Left renal cortex interstitium (tissue), 4 donors: ENCODE data around the gene CCSER1. TPM values are rescaled to one million over a fixed set of nuclear protein-coding genes. Genes with fewer than 3 reads are reported as not detected.
"Not testable (repeated sequence)": the region's sequence is repeated elsewhere in the genome, so short reads cannot be mapped to it uniquely, and the experiment has no call there.

Source experiments
- DNase-seq, 4 donors: peaks; one replicate each; pipeline ENCODE4 v3.0.0-alpha.2; 2013; ENCODE audit warnings: low read depth in 4 of 4, low spot score in 2 of 4, missing footprints in 1 of 4
- polyA plus RNA-seq, 4 donors: library from polyadenylated mRNA; unstranded; fragments of 120-200 nt; gene quantifications; one replicate each; pipeline ENCODE4 v1.2.1, GENCODE V29; 2013; ENCODE audit not compliant: insufficient read length in 4 of 4

The CCSER1 gene
- polyA plus RNA-seq, 4 donors = 15.9 to 24.0 (median 18.5) TPM

DNA sequence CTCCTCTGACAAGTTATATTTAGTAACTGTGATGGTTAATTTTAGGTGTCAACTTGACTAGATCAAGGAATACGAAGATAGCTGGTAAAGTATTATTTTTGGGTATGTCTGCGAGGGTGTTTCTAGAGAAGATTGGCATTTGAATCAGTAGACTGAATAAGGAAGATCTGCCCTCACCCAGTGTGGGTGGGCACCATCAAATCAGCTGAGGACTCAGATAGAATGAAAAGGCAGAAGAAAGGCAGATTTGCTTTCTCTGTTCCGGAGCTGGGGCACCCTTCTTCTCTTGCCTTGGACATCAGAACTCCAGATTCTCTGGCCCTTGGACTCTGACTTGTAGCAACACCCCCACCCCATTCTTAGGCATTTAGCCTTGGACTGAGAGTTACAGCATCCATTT is 981.6 kb downstream of the CCSER1 start:
- DNase-seq = no peak

DNA sequence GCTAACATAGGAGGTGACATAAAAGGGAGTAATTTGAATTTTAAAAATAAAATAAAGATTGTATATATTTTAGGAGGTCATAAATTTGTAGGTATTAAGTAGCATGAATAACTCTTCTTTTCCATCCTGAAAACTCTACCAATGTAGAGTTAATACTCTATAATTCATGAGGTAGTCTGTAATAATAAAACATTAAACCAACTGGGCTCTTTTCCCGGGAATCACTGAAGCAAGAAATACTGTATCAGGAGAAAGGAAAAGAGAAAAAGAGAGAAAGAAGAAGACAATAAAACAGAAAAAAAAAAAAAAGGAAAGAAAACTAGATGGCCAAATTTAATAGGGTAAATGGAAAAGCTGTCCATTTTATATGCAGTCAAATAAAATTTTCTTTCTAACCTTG is 984.4 kb downstream of the CCSER1 start:
- DNase-seq = no peak

DNA sequence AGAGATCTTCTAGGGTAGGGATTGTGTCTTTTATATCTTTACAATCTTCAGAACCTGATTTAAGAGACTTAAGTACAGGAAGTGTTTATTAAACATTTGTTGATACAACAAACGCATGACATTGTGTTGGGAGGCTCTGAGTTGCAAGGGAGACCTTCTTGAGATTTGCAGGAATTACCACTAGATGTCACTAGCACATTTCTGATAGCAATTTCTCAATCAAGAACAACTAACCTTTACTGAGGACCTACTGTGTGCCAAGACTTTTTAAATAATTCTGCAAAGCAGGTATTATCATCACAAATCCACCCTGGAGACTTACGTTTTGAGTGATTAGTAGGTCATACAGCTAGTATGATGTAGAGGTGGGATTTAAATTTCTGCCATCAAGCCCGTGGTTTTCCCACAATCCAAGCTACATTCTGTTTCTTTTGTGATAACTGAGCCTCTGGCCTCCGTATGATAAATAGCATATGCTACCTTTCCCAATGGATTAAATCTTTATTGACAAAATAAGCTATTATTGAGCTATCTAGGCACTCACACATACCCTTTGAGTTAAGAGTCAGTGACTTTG is 986.0 kb downstream of the CCSER1 start:
- DNase-seq = no peak

GRCh38 chr4:91114386-91114785 is 987.2 kb downstream of the CCSER1 start:
- DNase-seq = no peak

DNA sequence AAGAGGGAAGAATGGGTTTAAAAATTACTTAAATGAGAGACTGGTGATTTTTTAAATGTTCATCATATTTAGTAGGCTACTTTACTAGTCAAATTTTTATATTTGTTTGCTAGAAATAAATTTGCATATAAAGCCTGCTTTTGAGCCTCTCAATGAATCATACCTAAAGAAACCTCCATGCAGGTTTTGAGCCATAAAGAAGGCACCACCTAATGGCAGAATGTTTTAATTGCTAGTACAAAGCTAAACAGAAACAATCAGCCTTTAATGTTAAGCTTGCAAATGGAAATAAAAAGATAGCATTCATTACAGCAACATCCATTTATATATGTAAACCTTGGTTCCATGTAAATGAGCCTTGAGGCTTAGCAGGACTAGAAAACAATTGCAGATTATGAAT is 989.7 kb downstream of the CCSER1 start:
- no peak for DNase-seq

GRCh38 chr4:91118597-91118996 is 991.4 kb downstream of the CCSER1 start:
- no peak for DNase-seq

GRCh38 chr4:91123742-91124141 is 996.5 kb downstream of the CCSER1 start:
- no peak for DNase-seq

DNA sequence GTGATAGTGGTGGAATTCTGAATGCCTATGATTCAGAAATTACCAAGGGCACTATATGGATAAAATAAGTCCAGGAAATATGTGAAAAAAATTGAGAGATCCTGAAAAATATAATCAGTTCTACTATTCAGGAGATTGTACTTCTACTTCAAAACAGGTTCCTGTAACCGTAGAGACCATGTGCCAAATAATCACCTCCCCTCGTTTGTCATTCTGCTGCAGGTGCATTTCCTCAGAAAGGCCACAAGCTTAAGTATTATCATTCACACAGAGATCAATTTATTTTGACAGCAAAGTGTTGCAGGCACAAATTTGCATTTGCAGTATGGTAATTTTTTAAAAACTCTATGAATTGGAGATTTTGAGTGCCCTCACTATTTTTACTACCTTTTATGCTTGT is 1000.0 kb downstream of the CCSER1 start:
- DNase-seq = no peak

DNA sequence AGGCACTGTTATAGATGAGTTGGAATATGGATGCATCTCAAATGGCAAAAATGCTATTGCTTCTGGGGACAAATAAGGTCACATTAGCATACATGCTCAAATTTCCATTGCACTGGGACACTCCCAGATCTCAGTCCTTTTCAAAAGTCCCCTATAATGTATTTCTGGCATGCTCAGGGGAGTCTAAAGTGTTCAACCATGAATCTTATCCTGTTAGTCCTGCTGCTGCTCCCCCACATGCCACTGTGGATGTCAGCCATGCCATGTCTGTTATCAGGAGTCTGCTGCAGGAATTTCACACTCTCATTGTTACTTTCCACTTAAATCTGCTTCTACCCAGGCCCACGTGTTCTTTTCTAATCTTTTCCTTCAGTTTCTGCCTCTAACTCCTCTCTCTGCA is 1000.6 kb downstream of the CCSER1 start:
- DNase-seq = no peak

- DNase-seq = no peak
Observed at GRCh38 chr4:91128519-91128918, 1001.3 kb downstream of the CCSER1 start.

DNA sequence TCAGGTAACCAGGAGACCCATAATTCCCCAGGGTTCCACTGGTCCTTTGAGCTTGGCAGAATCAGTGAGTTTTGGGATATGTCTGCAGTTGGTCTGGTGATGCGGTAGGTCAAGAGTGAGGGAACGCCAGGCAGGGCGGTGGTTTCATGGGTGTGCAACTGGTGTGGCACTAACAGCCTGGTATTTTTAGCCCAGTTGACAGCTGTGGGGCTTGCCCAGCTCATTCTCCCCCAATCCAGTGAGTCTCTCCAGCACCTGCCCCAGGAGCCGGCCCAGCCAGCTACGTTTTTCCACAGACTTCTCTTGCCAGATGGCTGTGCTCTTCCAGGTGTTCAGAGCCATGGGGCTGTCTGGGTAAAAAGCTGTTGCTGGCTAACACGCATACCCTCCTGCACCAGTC is 1019.9 kb downstream of the CCSER1 start:
- no peak for DNase-seq

- not testable (repeated sequence) for DNase-seq
Observed at GRCh38 chr4:91154041-91154440, 1026.8 kb downstream of the CCSER1 start.

DNA sequence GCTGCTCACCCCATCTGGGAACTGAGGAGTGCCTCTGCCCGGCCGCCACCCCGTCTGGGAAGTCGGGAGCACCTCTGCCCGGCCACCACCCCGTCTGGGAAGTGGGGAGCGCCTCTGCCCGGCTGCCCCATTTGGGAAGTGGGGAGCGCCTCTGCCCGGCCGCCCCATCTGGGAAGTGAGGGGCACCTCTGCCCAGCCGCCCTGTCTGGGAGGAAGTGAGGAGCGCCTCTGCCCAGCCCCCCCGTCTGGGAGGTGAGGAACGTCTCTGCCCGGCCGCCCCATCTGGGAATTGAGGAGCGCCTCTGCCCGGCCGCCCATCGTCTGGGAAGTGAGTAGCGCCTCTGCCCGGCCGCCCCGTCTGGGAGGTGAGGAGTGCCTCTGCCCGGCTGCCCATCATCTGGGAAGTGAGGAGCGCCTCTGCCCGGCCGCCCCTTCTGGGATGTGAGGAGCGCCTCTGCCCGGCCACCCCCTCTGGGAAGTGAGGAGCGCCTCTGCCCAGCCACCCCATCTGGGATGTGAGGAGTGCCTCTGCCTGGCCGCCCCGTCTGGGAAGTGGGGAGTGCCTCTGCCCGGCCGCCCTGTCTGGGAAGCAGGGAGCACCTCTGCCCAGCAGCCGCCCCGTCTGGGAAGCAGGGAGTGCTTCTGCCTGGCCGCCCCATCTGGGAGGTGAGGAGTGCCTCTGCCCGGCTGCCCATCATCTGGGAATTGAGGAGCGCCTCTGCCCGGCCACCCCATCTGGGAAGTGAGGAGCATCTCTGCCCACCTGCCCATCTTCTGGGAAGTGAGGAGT is 1040.9 kb downstream of the CCSER1 start:
- not testable (repeated sequence) for DNase-seq

DNA sequence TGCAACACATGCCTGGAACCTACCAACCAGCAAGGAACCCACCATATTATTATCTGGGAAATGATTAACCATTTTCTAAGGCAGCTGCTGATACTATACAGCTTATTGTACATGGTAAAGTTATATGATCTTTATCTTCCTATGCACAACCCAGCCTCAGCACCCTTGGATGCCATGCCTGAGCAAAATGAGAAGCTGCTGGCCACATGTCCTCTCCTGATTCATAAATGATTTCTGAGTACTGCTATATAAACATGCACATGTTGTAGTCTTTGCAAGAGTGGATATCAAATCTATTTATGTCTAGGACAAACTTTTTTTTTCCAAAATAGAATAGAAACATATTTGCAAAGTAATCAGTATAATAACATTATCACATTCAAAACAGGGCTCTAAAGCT is 1043.6 kb downstream of the CCSER1 start:
- DNase-seq = no peak

DNA sequence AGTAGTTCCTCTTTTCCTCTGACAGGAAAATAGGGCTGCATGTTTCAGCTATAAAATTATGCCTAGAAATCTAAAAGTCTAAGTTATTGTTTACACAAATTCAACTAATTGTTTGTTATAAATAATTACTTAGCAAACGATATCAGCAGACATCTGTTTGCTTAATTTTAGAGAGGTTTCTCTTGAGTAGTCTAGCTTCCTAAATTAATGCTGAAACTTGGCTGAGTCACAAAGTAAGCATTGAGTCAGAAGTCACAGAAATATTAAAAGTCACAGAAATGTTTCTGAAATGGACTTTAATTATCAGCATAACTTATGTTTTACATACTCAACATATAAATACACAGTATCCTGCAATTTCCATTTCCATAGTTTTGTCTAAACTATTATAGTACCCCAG is 1044.0 kb downstream of the CCSER1 start:
- peak in 1 of 4 donors; percentile 3 for DNase-seq

DNA sequence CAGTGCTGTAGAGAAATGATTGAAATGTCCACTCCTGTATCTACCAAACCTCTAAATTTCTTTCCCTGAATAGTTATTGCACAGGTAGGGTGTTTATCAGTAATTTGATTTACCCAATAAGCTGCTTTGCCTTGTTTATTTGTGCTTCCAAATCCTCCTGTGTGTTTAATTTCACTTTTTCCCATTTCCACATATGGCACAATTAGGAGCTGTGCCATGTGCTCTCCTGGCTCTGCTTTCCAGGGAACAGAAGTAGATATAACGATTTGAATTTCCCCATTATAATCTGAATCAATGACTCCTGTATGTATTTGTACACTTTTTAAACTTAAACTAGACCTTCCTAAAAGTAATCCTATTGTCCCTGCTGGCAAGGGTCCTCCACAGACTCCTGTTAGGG is 1057.9 kb downstream of the CCSER1 start:
- not testable (repeated sequence) for DNase-seq

- DNase-seq = no peak
Observed at GRCh38 chr4:91198951-91199350, 1071.8 kb downstream of the CCSER1 start.

DNA sequence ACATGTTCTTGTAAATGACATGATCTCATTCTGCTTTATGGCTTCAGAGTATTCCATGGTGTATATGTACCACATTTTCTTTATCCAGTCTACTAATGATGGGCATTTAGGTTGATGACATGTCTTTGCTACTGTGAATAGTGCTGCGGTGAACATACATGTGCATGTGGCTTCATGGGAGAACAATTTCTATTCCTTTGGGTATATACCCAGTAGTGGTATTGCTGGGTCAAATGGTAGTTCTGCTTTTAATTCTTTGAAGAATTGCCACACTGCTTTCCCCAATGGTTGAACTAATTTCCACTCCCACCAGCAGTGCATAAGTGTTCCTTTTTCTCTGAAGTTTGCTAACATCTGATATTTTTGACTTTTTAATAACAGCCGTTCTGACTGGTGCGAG is 1080.3 kb downstream of the CCSER1 start:
- no peak for DNase-seq

GRCh38 chr4:91212211-91212610 is 1085.0 kb downstream of the CCSER1 start:
- no peak for DNase-seq

GRCh38 chr4:91217831-91218403 is 1090.7 kb downstream of the CCSER1 start:
- DNase-seq = not testable (repeated sequence)

- no peak for DNase-seq
Observed at GRCh38 chr4:91220315-91220714, 1093.1 kb downstream of the CCSER1 start.

DNA sequence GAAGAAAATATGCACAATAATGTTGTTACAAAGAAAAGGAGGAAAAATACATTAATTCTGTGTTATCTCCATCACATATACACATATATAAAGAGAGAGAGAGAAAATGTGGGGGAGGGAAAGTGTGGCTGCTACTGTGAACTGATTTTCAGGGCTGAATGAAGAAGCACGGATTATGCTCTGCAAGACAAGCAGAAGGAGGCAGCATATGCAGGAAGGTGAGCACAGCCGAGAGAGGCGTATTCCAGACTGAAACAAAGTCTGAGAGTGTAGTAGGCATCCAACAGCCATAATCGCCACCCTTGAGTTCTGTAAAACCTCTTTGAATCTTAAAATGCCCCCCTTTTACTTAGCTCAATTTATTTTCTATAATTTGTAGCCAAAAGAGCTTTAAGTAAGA is 1094.8 kb downstream of the CCSER1 start:
- DNase-seq = no peak
